GM10266 (cell line): ENCODE results near the gene DIP2C.

Experiments
- DNase-seq: peaks from one replicate; pipeline ENCODE4 v3.0.0; 2012; ENCODE audit errors: extremely low spot score
- TF ChIP-seq, protein P1 (sequence below): IDR thresholded peaks from 2 replicates; pipeline ENCODE4 v1.5.1; 2012; ENCODE audit warnings: mild to moderate bottlenecking, low read depth; ENCODE audit not compliant: control insufficient read depth, insufficient read depth; ENCODE audit errors: missing control alignments

DIP2C gene

GRCh38 chr10:494149-494542 lies 195.3 kb downstream of the DIP2C start:
- DNase-seq, result no peak
- TF ChIP-seq, protein P1, sequence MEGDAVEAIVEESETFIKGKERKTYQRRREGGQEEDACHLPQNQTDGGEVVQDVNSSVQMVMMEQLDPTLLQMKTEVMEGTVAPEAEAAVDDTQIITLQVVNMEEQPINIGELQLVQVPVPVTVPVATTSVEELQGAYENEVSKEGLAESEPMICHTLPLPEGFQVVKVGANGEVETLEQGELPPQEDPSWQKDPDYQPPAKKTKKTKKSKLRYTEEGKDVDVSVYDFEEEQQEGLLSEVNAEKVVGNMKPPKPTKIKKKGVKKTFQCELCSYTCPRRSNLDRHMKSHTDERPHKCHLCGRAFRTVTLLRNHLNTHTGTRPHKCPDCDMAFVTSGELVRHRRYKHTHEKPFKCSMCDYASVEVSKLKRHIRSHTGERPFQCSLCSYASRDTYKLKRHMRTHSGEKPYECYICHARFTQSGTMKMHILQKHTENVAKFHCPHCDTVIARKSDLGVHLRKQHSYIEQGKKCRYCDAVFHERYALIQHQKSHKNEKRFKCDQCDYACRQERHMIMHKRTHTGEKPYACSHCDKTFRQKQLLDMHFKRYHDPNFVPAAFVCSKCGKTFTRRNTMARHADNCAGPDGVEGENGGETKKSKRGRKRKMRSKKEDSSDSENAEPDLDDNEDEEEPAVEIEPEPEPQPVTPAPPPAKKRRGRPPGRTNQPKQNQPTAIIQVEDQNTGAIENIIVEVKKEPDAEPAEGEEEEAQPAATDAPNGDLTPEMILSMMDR, result no peak

DNA sequence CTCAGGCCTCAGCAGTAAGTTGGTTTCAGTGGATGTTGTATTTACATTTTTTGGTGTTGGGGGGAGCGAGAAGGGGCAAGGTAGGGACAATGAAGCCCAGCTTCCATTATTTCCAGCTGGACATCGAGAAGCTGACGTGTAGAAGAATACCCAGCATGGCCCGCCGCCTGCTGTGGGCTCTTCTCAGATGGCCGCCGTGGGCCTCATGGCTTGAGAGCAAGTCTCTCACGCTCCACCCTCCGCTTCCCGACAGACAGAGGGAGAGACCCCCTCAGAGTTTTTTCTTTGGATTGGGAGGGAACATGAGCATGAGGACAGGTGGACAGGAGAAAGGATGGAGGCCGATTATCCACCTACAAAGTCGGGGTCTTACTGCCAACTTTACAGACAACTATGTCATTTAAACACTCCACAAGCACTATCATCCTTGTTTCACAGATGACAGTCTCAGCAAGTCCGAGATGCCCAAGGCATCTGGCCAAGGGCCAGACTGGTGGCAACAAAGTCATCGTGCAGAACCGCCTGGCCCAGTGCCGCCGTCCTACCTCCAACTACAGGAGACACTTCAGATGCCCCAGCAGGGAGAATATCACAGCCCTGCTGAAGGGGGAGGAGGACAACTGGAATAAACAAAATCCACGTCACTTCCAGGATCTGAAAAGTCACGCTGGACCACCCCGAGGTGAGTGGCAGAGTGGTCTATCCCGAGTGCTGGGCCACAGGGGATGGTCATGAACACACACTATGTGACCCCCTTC lies 195.9 kb downstream of the DIP2C start:
- TF ChIP-seq, protein P1, result no peak
- DNase-seq, result no peak

DNA sequence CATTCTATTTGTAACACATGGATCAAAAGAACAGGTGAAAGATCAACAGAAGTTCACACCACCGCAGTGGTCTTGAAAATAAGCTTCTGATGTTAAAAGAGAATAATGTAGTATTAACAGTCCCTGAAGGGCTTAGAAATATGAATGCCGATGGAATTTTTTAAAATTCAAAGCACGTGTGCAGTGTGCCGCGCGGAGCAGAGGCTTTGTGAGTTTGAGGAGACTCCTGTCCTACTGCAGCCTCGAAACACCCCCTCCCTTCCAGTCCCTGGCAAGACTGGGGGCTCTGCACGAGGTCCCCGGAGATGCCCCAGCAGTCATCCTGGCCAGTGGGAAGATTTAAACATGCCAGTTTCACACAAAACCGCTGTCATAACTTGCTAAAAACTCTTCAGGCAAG lies 196.6 kb downstream of the DIP2C start:
- TF ChIP-seq, protein P1, result no peak
- DNase-seq, result no peak

DNA sequence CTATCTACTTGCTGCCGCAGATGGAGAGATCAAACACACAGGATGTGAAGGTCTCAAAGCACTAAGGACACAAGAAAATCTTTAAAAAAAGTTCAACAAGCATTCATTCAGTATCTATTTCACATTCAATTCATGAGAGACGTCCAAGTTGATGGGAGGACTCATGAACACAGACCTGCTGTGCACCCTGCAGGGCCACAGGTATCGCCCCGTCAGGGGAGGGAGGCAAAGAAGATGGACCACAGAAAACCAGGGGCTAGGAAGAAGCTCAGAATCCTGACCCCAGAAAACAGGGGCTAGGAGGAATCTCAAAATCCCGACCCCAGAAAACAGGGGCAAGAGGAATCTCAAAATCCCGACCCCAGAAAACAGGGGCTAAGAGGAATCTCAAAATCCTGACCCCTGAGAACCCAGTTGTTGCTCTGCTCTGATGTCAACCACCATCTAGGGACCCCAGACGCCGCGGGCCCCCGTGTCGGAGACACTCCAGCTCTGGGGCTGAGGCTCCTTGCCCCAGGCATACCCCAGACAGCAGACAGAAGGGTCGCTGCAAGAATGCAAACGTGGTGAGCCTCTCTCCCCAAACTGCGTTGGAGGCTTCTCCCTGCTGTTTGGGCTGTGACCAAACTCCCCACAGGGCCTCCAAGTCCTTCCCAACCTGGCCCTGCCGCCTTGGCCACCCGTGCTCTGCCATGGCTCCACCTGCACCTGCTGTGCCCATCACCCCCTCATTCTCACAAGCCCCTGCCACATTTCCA lies 197.6 kb downstream of the DIP2C start:
- DNase-seq, result no peak
- TF ChIP-seq, protein P1, result no peak

DNA sequence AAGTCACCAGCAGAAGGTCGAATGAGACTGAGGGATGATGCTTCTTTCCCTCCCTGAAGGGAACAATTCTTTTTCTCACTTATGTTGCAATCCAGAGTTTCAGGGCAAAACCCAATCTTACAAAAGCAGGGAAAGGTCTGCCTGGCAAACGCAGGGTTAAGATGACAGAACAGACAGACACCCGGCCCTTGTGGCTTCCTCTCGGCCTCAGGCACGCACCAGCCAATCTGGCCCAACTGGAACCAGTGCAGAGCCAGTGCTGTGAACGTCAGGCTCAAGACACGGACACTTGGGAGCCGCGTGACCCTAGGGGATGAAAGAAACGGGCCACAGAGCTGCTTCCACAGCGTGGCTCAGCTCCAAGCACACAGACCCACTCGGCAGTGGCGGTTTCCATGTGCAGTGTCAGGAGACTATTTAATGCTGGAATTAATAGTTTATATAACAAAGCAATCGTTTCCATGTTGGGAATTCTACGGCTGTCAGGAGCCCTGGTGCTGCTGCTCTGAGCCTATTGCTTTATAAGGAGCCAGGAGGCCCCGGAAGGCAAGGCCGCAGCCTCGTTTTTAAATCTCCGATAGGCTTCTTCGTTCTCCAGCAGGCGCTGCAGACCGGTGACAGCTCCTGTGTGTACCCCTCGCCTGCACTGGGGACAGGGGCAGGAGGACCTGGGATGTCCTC lies 198.4 kb downstream of the DIP2C start:
- TF ChIP-seq, protein P1, result no peak
- no peak for DNase-seq

- TF ChIP-seq, protein P1, result no peak
- DNase-seq, result no peak
Observed at GRCh38 chr10:490256-490655, 199.2 kb downstream of the DIP2C start.
